SK-N-SH (cell line): ENCODE data around the gene PSAP.

Experiments
- CTCF ChIP-seq: fragments of 200-600 bp; sonication (generic); IDR thresholded peaks from 2 replicates; pipeline ENCODE4 v1.6.1; 2017; ENCODE audit warnings: antibody characterized with exemption, mild to moderate bottlenecking, moderate library complexity
- IRF3 ChIP-seq: fragments of 150-350 bp; IDR thresholded peaks from 2 replicates; pipeline ENCODE4 v1.6.1; 2016; ENCODE audit warnings: mild to moderate bottlenecking, low read depth, low read length
- NRF1 ChIP-seq: IDR thresholded peaks from 2 replicates; pipeline ENCODE4 v1.6.1; 2012; ENCODE audit warnings: low read depth, mild to moderate bottlenecking, low read length

- no peak for TF ChIP-seq IRF3
- no peak for TF ChIP-seq NRF1
- TF ChIP-seq CTCF, result no peak
These were observed 79.0 kb downstream of the PSAP start for GRCh38 chr10:71771821-71772617.
